Testis (tissue), 5 donors: ENCODE results near the gene RASA1. TPM values are rescaled to one million over a fixed set of nuclear protein-coding genes. Genes with fewer than 3 reads are reported as not detected.
A peak's percentile ranks its signal among the peaks of the same experiment; 100 is the strongest.

Source experiments
- DNase-seq: peaks from one replicate; pipeline ENCODE4 v3.0.0-alpha.2; 2019
- H3K27ac ChIP-seq, 2 donors: fragments of 200-600 bp; sonication (generic); one replicate each; pipeline ENCODE4 v1.5.1; 2019
- H3K27me3 ChIP-seq: fragments of 200-600 bp; sonication (generic); one replicate; pipeline ENCODE4 v1.5.1; 2019
- H3K36me3 ChIP-seq: fragments of 200-600 bp; sonication (generic); one replicate; pipeline ENCODE4 v1.5.1; 2017; ENCODE audit warnings: low read depth; ENCODE audit errors: missing control alignments
- H3K4me1 ChIP-seq: fragments of 200-600 bp; sonication (generic); one replicate; pipeline ENCODE4 v1.5.1; 2019
- H3K4me3 ChIP-seq, 2 donors: fragments of 200-600 bp; sonication (generic); one replicate each; pipeline ENCODE4 v1.5.1; 2017 to 2019
- H3K9me3 ChIP-seq: fragments of 200-600 bp; sonication (generic); one replicate; pipeline ENCODE4 v1.5.1; 2017
- CTCF ChIP-seq, 3 experiments: fragments of 450-650 bp in 2 of 3; fragments of 200-600 bp in 1 of 3; sonication (generic) in 1 of 3; IDR thresholded peaks; one replicate each; pipeline ENCODE4 v1.5.1; 2016 to 2019; ENCODE audit warnings: antibody characterized with exemption in 3 of 3, mild to moderate bottlenecking in 2 of 3, moderate library complexity in 1 of 3
- POLR2A ChIP-seq: fragments of 450-650 bp; IDR thresholded peaks from one replicate; pipeline ENCODE4 v1.6.1; 2017; ENCODE audit warnings: antibody characterized with exemption, mild to moderate bottlenecking, moderate library complexity
- WGBS, 2 donors: methylation state at CpG; one replicate each; pipeline ENCODE4 v1.1.5; 2018; 5-methylcytosine and 5-hydroxymethylcytosine counted together
- intact Hi-C: fragments of 100-400 bp; cut with DNase I; formaldehyde crosslinking; loops from one replicate; pipeline ENCODE4 v1.15.1; 2023; ENCODE audit warnings: low total_unique reads
- long read RNA-seq, 2 donors: transcript quantifications; one replicate each; lab custom pipeline, GENCODE V29; 2026
- polyA plus RNA-seq: library from polyadenylated mRNA; stranded (reverse); fragments of 350-450 nt; fragmentation: Illumina TruSeq; extraction: RNeasy Lipid Tissue Mini Kit (QIAGEN cat#74804); gene quantifications from one replicate; pipeline ENCODE4 v1.2.3, GENCODE V29; 2014; ENCODE audit warnings: low read depth, low replicate concordance; ENCODE audit not compliant: insufficient read depth
- total RNA-seq, 2 donors: library from RNA; depleted of rRNA; stranded (reverse); fragments of >200 nt; gene quantifications; one replicate each; pipeline ENCODE4 v1.2.3, GENCODE V29; 2016

RASA1 gene
- 10 to 100 TPM; 61.1 to 65.2 TPM for total RNA-seq
- polyA plus RNA-seq = 45.9 TPM
- long read RNA-seq, donor 1, transcript RASA1-201 (25 exons, 3,752 nt) = major isoform, 5 of 20 reads
- long read RNA-seq, donor 1, partial matches to known transcripts = 15 of 20 reads
- long read RNA-seq, donor 1, other reads (novel, unspliced or antisense) = 0 of 20 reads
- long read RNA-seq, donor 2, partial matches to known transcripts = 6 of 33 reads
- long read RNA-seq, donor 2, other reads (novel, unspliced or antisense) = 23 of 33 reads

- H3K4me3 ChIP-seq = peak within 1 kb of the TSS; percentile 87 to 99
- WGBS, 2 donors = 1% methylated on average over 43 to 44 of the region's 46 CpGs
- DNase-seq = peak; percentile 97
- H3K27me3 ChIP-seq = no peaks in the 10 kb centered on the region
- intact Hi-C loops = no loop called here
- H3K9me3 ChIP-seq = no peaks in the 10 kb centered on the region
- TF ChIP-seq CTCF (IDR thresholded peaks at IDR 0.05) (no peak), POLR2A (no peak)
- no peaks in the 10 kb centered on the region for H3K36me3 ChIP-seq
- peaks cover 11% of the 10 kb centered on the region for H3K4me1 ChIP-seq
- peak within 1 kb of the TSS; percentile 89 to 93 for H3K27ac ChIP-seq
These were observed at the start of gene RASA1 for GRCh38 chr5:87267574-87268125. TSS of gene RASA1 (plus strand) at chr5:87267883. CDS start at chr5:87268452, 569 bp downstream.

GRCh38 chr5:87229780-87230179 is 37.9 kb upstream of the RASA1 start:
- Histone ChIP-seq H3K9me3 (no peaks in the 10 kb centered on the region), H3K4me3 (no peak overlapping the region), H3K27ac (no peak overlapping the region), H3K4me1 (no peaks in the 10 kb centered on the region), H3K36me3 (no peaks in the 10 kb centered on the region), H3K27me3 (no peaks in the 10 kb centered on the region)
- 88 to 92% methylated on average over 2 of the region's 2 CpGs for WGBS, 2 donors
- TF ChIP-seq POLR2A (no peak), CTCF (IDR thresholded peaks at IDR 0.05) (no peak)
- intact Hi-C loops = no loop called here
- no peak for DNase-seq

GRCh38 chr5:87231037-87231808 is 36.5 kb upstream of the RASA1 start:
- no peaks in the 10 kb centered on the region for H3K9me3 ChIP-seq
- TF ChIP-seq CTCF (IDR thresholded peaks at IDR 0.05) (no peak), POLR2A (no peak)
- 80% methylated on average over 5 of the region's 5 CpGs for WGBS, 2 donors
- intact Hi-C loops = no loop called here
- no peak overlapping the region for H3K27ac ChIP-seq
- no peaks in the 10 kb centered on the region for H3K27me3 ChIP-seq
- no peak overlapping the region for H3K4me3 ChIP-seq
- H3K4me1 ChIP-seq = no peaks in the 10 kb centered on the region
- peak; percentile 17 for DNase-seq
- no peaks in the 10 kb centered on the region for H3K36me3 ChIP-seq

GRCh38 chr5:87233143-87233542 is 34.5 kb upstream of the RASA1 start:
- Histone ChIP-seq H3K27me3 (no peaks in the 10 kb centered on the region), H3K4me1 (no peaks in the 10 kb centered on the region), H3K36me3 (no peaks in the 10 kb centered on the region), H3K27ac (no peak overlapping the region), H3K9me3 (no peaks in the 10 kb centered on the region), H3K4me3 (no peak overlapping the region)
- DNase-seq = no peak
- 93% methylated on average over 2 of the region's 2 CpGs for WGBS, 2 donors
- TF ChIP-seq POLR2A (no peak), CTCF (IDR thresholded peaks at IDR 0.05) (no peak)
- intact Hi-C loops = no loop called here
